SK-N-MC (cell line): ENCODE measurements around the gene FCSK.
A peak's percentile ranks its signal among the peaks of the same experiment; 100 is the strongest.

ENCODE experiments used
- DNase-seq: peaks from one replicate; pipeline ENCODE4 v3.0.0-alpha.2; 2011; ENCODE audit warnings: low read depth, low spot score
- H3K27ac ChIP-seq: fragments of 200-600 bp; sonication (generic); 2 replicates; pipeline ENCODE4 v1.5.1; 2016; ENCODE audit warnings: mixed run types
- H3K36me3 ChIP-seq: fragments of 200-600 bp; sonication (generic); 2 replicates; pipeline ENCODE4 v1.6.1; 2017; ENCODE audit warnings: antibody characterized with exemption, low read length, mixed read lengths; ENCODE audit not compliant: insufficient read depth
- H3K4me3 ChIP-seq: fragments of 200-600 bp; sonication (generic); 2 replicates; pipeline ENCODE4 v1.5.1; 2016
- H3K9ac ChIP-seq: fragments of 200-600 bp; sonication (generic); 2 replicates; pipeline ENCODE4 v1.8.0; 2017; ENCODE audit warnings: mixed run types, mixed read lengths; ENCODE audit not compliant: insufficient read length
- H3K9me3 ChIP-seq: fragments of 200-600 bp; sonication (generic); 2 replicates; pipeline ENCODE4 v1.6.1; 2017; ENCODE audit warnings: low read depth, mild to moderate bottlenecking, antibody characterized with exemption, low read length, moderate library complexity, mixed read lengths
- EZH2 ChIP-seq: fragments of 200-600 bp; sonication (generic); IDR thresholded peaks from one replicate; pipeline ENCODE4 v1.6.1; 2017; ENCODE audit warnings: antibody characterized with exemption
- FOXP2 ChIP-seq: optimal IDR thresholded peaks from 2 replicates; pipeline ENCODE3; 2011; ENCODE audit warnings: mild to moderate bottlenecking, moderate library complexity; ENCODE audit not compliant: insufficient read depth; ENCODE audit errors: extremely low read length, control extremely low read depth
- POLR2AphosphoS5 ChIP-seq: IDR thresholded peaks from 2 replicates; pipeline ENCODE4 v1.6.1; 2012; ENCODE audit warnings: mild to moderate bottlenecking, low read depth, low read length, borderline replicate concordance

Gene FCSK

DNA sequence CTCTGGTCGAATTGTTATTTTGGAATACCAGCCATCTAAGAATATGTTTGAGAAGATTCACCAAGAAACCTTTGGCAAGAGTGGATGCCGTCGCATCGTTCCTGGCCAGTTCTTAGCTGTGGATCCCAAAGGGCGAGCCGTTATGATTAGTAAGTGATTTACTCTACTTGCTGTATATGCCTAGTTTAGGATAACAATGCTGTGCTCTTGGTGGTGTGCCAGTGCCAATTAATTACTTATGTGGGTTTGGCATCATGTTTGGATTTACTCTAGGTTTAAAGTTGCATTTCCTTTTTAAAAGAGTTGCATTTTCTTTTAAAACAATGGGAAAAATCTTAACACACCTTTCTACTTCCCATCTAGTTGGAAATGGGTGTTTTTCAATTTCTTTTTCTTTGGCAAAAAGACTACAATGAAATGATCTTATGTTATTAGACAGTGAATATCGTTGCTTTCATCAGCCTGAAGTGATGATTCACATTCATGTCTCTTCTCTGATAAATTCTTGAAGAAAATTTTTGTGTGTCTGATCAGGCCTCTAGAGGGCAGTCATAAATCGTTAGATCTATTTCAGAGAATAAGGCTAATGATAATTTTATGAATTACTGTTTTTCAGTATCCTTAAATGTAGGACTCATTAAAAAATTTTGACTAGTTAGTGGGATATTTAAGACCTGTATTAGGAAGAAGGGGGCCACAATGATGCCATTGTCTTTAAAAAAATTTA lies 74.8 kb downstream of the FCSK start:
- Histone ChIP-seq H3K9me3 (no peaks in the 10 kb centered on the region), H3K4me3 (0 out of 2 replicates have a peak overlapping the region, but pooled peaks have one; percentile 12), H3K9ac (no peak overlapping the region), H3K36me3 (peaks cover 69% of the 10 kb centered on the region), H3K27ac (peak overlapping the region; percentile 25; the same call in 1 of the 2 replicates)
- no peak for DNase-seq
- TF ChIP-seq POLR2AphosphoS5 (no peak), FOXP2 (no peak), EZH2 (no peak)
